ENCODE data around the gene KIDINS220. TPM values are rescaled to one million over a fixed set of nuclear protein-coding genes. Genes with fewer than 3 reads are reported as not detected.
A peak's percentile ranks its signal among the peaks of the same experiment; 100 is the strongest.

KIDINS220 gene
- total RNA-seq, 1 experiment from 2014 or later = 20.1 TPM

DNA sequence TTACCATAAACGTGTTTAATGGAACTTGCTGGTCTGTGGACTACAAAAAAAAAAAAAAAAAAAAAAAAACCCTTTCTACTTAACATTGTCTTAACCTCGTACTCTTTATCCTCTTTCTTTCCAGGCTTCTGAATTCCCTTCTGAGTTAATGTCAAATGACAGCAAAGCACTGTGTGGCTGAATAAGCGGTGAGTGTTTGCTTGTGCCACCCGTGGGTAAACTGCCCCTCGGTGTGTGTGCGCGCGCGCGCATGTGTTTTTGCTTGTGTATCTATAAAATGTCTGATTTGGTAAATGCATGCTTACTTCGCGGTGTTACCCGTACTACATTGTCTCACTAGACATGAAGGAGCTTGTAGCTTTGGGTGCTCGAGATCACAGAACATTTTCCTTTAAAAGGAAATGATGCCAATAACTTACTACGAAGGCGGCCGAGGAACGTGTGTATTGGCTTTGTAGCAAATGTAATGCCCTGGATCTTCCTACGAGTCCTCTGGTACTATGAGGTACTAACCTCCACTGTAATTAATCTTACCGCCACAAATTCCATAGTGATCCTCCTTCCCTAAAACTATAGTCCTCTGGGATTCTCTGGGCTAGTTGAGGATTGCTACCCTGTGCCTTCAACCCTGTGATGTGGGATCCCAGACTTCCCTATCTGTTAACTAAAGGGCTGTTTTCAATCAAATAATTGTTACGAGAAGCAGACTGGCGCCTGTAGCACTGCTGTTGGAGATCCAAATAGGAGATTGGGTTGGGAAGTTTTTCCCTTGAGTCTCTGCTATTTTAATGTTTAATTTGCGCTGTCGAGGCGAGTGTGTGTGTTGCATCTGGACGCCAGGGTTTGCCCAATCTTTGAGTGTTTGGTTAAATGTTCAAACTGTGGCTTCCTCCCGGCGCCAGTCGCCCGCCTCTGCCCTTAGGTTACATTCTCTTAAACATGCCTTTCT is 154.4 kb downstream of the KIDINS220 start:
- H3K9me2 ChIP-seq (ENCODE audit: insufficient read depth) = no peaks in the 10 kb centered on the region
- ATAC-seq = no peak
- H3K9me3 ChIP-seq (ENCODE audit: control insufficient read depth in 1 of 2, insufficient read depth in 1 of 2, low read depth in 1 of 2, low read length in 2 of 2) = no peaks in the 10 kb centered on the region
- BruUV-seq (replicated peaks) = TSS peak; percentile 78
- peak overlapping the region; percentile 79 to 80 for H3K4me3 ChIP-seq (replicated peaks in 1 of 2; ENCODE audit: low read depth in 1 of 2, low read length in 2 of 2)
- H3K27ac ChIP-seq (ENCODE audit: low read depth, low read length) = peak overlapping the region; percentile 64
- ChIA-PET CTCF (no interaction called here), RAD21 (ENCODE audit: low non-redundant PET in 1 of 2, low total read pairs in 2 of 2, uncharacterized antibody in 2 of 2, unreplicated experiment in 2 of 2) (interaction anchor here in 1 of 2 experiments (0.7 kb wide), 1 partner anchor 146 kb away, joined by 6 read pairs; no protein-coding TSS in a partner anchor), POLR2A (interaction anchor here (0.6 to 3.5 kb wide), 13 partner anchors 8 to 684 kb away, joined by 3 to 26 read pairs (median 4); no protein-coding TSS in a partner anchor)
- TF ChIP-seq CBX3 (IDR thresholded peaks at IDR 0.05; ENCODE audit: low read depth) (no peak), EZH2 (IDR thresholded peaks at IDR 0.05) (no peak), JUND (IDR thresholded peaks at IDR 0.05) (no peak), ELF1 (IDR thresholded peaks at IDR 0.05; ENCODE audit: borderline replicate concordance, low read depth) (no peak), POLR2A (IDR thresholded peaks at IDR 0.05; ENCODE audit: borderline replicate concordance, extremely low read depth, insufficient read depth, insufficient read length) (no peak)
- intact Hi-C loops (cut with micrococcal nuclease) = loop anchor here (2.0 to 10.0 kb wide), 4 partner anchors 100 to 1586 kb away; no protein-coding TSS in a partner anchor
- peak overlapping the region; percentile 76 for H3K9ac ChIP-seq (ENCODE audit: low read length)
- no peak overlapping the region for H2AFZ ChIP-seq (ENCODE audit: low read depth, low read length, poor library complexity, severe bottlenecking)
- peaks cover 31% of the 10 kb centered on the region for H3K79me2 ChIP-seq (ENCODE audit: insufficient read depth, low read length)
- peaks cover 5% of the 10 kb centered on the region; the same call in 1 of the 2 replicates for H4K20me1 ChIP-seq (ENCODE audit: insufficient read depth)
- peaks cover 4 to 54% of the 10 kb centered on the region in 2 experiments; a peak in 3 of 4 replicates for H3K4me1 ChIP-seq (ENCODE audit: control insufficient read depth in 1 of 2, insufficient read depth in 2 of 2, low read length in 2 of 2)
- H3K36me3 ChIP-seq (ENCODE audit: control insufficient read depth in 1 of 2, insufficient read depth in 2 of 2, low read length in 2 of 2) = peaks cover 2 to 11% of the 10 kb centered on the region in 2 experiments; a peak in 2 of 4 replicates
- DNase-seq (ENCODE audit: low read depth, low spot score) = peak; percentile 8
- H3K27me3 ChIP-seq (ENCODE audit: insufficient read depth, low read length) = no peaks in the 10 kb centered on the region
- peak overlapping the region; percentile 88 for H3K4me2 ChIP-seq (ENCODE audit: low read length)
